SK-MEL-5 (cell line): Measurements from ENCODE around the gene FAM234B. TPM values are rescaled to one million over a fixed set of nuclear protein-coding genes. Genes with fewer than 3 reads are reported as not detected.
"Not testable (repeated sequence)": the region's sequence is repeated elsewhere in the genome, so short reads cannot be mapped to it uniquely, and the experiment has no call there.

Experiments used
- DNase-seq: peaks from one replicate; pipeline ENCODE4 v3.0.0-alpha.2; 2016; ENCODE audit warnings: low read depth, low spot score
- in situ Hi-C: cut with HindIII; loops from 2 replicates; pipeline ENCODE4 v1.10.0; 2016; ENCODE audit warnings: low sequenced_read_pairs, high pct_unique_total_duplicates, low pct_unique_long_range_greater_than_20kb
- total RNA-seq: library from RNA; depleted of rRNA; stranded (reverse); fragments of >200 nt; shearing (Covaris generic); gene quantifications from 2 replicates; pipeline ENCODE4 v1.2.3, GENCODE V29; 2014

The FAM234B gene
- total RNA-seq, 1 experiment from 2014 or later: 14.4 TPM

GRCh38 chr12:13039328-13039956, 4.7 kb upstream of the FAM234B start:
- in situ Hi-C loops: no loop called here
- DNase-seq: no peak

DNA sequence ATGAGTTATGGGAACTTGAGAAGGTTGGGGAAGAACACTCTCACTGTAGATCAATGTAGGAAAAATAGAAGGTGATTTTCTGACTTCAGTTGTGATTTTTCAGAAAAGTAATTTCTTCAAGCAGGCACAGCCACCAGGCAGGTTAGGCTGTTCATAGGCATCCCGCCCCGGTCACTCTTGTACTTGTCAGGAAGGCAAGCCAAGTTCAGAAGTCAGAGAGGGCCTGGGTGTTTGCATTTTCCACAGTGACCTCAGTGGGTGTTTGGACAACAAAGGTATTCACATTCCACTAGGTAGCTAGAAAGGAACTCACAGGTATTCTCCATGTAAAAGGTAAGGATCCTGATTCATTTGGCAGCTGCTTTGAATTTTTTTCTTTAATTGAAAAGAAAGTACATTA, 3.0 kb upstream of the FAM234B start:
- DNase-seq: no peak
- in situ Hi-C loops: no loop called here

DNA sequence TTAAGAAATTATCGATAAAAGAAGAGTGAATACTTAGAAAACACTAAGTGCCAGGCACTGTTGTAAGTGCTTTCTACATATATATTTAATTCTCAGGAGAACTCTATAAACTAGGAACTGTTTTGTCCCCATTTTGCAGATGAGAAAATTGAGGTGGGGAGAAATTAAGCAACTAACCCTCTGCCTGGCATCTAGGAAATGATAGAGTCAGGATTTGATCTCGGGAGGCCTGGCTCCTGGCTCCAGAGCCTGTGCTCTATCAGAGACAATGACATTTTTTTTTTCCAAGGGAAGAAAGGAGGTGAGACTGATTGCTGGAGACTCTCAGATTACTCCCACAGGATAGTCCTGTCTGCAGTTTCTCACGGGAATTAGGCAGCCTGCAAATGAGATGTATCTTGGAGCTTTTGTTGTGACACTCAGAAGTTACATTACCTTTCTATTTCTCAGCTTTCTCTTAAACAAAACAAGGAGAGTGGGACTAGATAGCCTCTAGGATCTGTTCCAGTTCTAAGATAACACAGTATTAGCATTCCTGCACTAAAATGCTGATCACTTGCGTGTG, 1.4 kb upstream of the FAM234B start:
- no peak for DNase-seq
- in situ Hi-C loops: no loop called here

- peak; percentile 10 for DNase-seq
- in situ Hi-C loops: no loop called here
Observed at GRCh38 chr12:13044906-13045299, 722 bp downstream of the FAM234B start.

DNA sequence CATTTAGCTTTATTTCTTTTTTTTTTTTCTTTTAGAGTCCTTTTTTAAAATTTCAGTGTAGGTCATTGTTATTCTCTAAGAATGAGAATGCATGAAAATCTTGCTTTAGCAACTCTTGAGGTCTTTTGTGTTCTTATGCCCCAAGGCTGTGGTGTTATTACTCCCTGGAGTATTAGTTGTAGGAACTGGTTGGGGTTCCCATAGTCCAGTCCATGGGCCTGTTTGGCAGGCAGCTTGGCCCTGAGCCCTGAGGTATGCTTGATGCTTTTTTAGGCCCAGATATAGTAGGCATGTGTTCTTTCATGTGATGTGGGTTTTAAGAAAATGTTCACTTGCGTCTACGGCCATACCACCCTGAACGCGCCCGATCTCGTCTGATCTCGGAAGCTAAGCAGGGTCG, 1.6 kb downstream of the FAM234B start:
- in situ Hi-C loops: no loop called here
- DNase-seq: peak; percentile 56

DNA sequence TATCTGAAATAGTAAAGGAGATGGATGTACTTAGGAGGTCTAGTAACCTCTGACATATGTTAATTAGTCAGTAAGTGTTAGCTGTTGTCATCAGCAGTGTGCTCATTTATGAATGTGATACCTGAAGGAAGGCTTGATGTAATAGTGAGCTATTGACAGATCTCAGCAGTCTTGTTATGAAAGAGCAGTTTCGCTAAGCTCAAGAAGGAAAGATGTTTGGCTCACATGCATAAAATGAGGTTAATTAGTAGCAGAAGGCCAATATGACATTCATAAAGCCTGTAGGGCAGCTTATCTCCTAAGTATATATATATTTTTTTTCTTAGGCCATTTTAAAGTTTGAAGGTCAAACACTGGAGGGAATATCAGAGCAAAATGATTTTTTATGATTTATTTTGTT, 2.8 kb downstream of the FAM234B start:
- in situ Hi-C loops: no loop called here
- DNase-seq: no peak

DNA sequence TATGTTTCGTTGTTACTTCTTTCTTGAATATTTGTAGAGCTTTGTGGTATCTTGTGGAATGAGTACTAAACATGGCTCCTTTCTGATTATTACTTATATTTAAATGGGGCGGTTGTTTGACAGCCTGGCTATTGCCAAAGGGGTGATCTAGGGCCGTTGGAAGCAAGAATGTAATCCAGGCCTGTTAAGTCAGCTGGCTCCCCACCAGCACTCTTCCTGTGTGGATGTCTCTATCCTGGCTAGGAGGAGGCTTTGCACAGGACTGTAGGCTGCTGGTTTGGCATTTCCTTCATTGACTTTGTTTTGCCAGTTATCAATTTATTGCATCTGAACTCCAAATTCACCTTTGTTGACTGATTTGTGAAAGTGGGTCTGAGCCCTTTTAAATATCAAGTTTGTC, 5.6 kb downstream of the FAM234B start:
- DNase-seq: no peak
- in situ Hi-C loops: no loop called here

- in situ Hi-C loops: no loop called here
- DNase-seq: no peak
Observed at GRCh38 chr12:13052421-13052820, 8.2 kb downstream of the FAM234B start.

DNA sequence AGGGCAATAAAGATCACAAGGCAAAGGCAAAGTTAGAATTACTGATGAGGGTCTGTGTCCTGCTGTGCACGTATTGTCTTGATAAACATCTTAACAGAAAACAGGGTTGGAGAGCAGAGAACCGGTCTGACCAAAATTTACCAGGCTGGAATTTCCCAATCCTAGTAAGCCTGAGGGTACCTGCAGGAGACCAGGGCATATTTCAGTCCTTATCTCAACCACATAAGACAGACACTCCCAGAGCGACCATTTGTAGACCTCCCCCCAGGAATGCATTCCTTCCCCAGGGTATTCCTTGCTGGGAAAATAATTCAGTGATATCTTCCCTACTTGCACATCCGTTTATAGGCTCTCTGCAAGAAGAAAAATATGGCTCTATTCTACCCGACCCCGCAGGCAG, 9.4 kb downstream of the FAM234B start:
- in situ Hi-C loops, DNase-seq: not testable (repeated sequence)

- in situ Hi-C loops: no loop called here
- no peak for DNase-seq
Observed at GRCh38 chr12:13060581-13060980, 16.4 kb downstream of the FAM234B start.

GRCh38 chr12:13061377-13061776, 17.2 kb downstream of the FAM234B start:
- peak; percentile 44 for DNase-seq
- in situ Hi-C loops: no loop called here

- DNase-seq: no peak
- in situ Hi-C loops: no loop called here
Observed at GRCh38 chr12:13062669-13063068, 18.5 kb downstream of the FAM234B start.

DNA sequence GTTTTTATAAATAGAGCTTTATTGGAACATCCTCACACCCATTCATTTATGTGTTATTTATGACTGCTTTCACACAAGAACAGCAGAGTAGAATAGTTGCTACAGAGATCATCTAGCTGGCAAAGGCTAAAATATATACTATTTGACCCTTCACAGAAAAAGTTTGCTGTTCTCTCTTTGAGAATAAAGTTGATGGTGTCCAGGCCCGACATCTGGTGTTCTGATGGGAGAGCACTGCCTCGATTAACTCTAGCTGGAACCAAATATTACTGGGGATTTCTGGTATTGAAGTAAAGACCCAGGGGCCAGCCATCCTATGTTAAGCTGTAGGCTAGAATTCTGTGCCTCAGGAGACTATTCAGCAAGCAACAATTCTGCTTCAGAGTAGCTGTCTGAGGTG, 21.8 kb downstream of the FAM234B start:
- in situ Hi-C loops: no loop called here
- DNase-seq: no peak

DNA sequence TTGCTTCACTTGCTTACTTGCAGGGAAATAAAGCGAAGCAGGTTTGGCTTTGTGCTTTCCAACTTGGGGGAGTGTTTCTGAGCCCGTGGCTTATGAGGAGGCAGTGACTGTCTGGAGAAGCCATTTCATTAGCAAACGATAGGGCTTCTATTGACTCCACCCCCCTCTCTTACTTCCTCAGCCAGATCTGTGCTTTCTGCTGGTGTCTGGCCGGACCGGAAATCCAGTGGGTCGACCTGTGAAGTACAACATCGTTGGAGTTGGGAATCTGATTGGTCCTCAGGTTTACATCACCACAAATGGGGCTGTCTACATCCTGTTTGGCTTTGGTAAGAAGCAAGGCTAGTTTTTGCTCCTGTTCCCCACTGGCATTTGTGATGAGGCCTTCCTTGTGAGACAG, 22.3 kb downstream of the FAM234B start:
- in situ Hi-C loops: no loop called here
- no peak for DNase-seq

DNA sequence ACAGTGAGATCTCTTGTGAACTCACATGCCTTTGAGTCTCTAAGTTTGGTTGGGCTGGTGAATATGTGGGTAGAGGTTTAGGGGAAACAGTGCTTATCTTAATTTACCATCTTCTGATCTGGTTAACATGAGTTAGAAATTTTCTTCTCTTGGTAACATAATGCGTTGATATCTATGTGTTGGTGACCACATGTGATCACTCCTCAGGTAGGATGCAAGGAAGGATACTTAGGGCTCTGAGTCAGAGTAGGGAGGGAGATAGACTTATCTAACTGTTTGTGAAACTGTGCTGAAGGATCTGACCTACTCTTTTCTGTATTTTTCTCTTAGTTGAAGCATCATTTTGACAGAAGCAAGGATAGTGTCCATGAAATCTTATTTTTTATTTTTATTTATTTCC, 23.1 kb downstream of the FAM234B start:
- no peak for DNase-seq
- in situ Hi-C loops: no loop called here

- in situ Hi-C loops: no loop called here
- no peak for DNase-seq
Observed at GRCh38 chr12:13069380-13069779, 25.2 kb downstream of the FAM234B start.

GRCh38 chr12:13071305-13072280, 27.4 kb downstream of the FAM234B start:
- in situ Hi-C loops: no loop called here
- DNase-seq: no peak

- DNase-seq: no peak
- in situ Hi-C loops: no loop called here
Observed at GRCh38 chr12:13073173-13073572, 29.0 kb downstream of the FAM234B start.
